Memory B cell (primary cell): ENCODE data around the gene REEP6.
A peak's percentile ranks its signal among the peaks of the same experiment; 100 is the strongest.
"Not testable (repeated sequence)": the region's sequence is repeated elsewhere in the genome, so short reads cannot be mapped to it uniquely, and the experiment has no call there.

ENCODE experiments used
- ATAC-seq: fragments of 150-1000 bp; cut with Tn5 transposase; 2 replicates; pipeline ENCODE4 v1.10.0; 2021; ENCODE audit warnings: low read depth, mild to moderate bottlenecking, moderate library complexity
- DNase-seq, 2 donors: peaks; one replicate each; pipeline ENCODE4 v3.0.0; 2022; ENCODE audit warnings: low spot score in 2 of 2
- H3K27ac Mint-ChIP-seq: one replicate; pipeline ENCODE4 v1.8.0; 2022; ENCODE audit warnings: mild to moderate bottlenecking, moderate library complexity, mixed read lengths
- H3K27me3 Mint-ChIP-seq: one replicate; pipeline ENCODE4 v1.8.0; 2022; ENCODE audit warnings: mixed read lengths
- H3K36me3 Mint-ChIP-seq: one replicate; pipeline ENCODE4 v1.8.0; 2022; ENCODE audit warnings: mild to moderate bottlenecking, mixed read lengths
- H3K4me1 Mint-ChIP-seq: one replicate; pipeline ENCODE4 v1.8.0; 2022; ENCODE audit warnings: mixed read lengths
- H3K4me3 Mint-ChIP-seq: one replicate; pipeline ENCODE4 v1.8.0; 2022; ENCODE audit warnings: mild to moderate bottlenecking, moderate library complexity, mixed read lengths
- H3K9me3 Mint-ChIP-seq: one replicate; pipeline ENCODE4 v1.8.0; 2022; ENCODE audit warnings: mixed read lengths

Gene REEP6

GRCh38 chr19:1474011-1474764, 16.8 kb upstream of the REEP6 start:
- no peak for ATAC-seq
- H3K27me3 Mint-ChIP-seq = peaks cover 5% of the 10 kb centered on the region
- no peak overlapping the region for H3K27ac Mint-ChIP-seq
- H3K4me3 Mint-ChIP-seq = no peak overlapping the region
- DNase-seq = no peak
- peaks cover 4% of the 10 kb centered on the region for H3K36me3 Mint-ChIP-seq
- peaks cover 18% of the 10 kb centered on the region for H3K4me1 Mint-ChIP-seq
- H3K9me3 Mint-ChIP-seq = no peaks in the 10 kb centered on the region

GRCh38 chr19:1474765-1475351, 16.1 kb upstream of the REEP6 start:
- Mint-ChIP-seq H3K36me3 (peaks cover 4% of the 10 kb centered on the region), H3K27me3 (peaks cover 5% of the 10 kb centered on the region), H3K27ac (no peak overlapping the region), H3K9me3 (no peaks in the 10 kb centered on the region), H3K4me1 (peaks cover 19% of the 10 kb centered on the region), H3K4me3 (no peak overlapping the region)
- no peak for ATAC-seq
- no peak for DNase-seq

GRCh38 chr19:1475751-1476437, 15.1 kb upstream of the REEP6 start:
- peaks cover 22% of the 10 kb centered on the region for H3K4me1 Mint-ChIP-seq

GRCh38 chr19:1477056-1477455, 13.9 kb upstream of the REEP6 start:
- H3K4me3 Mint-ChIP-seq, H3K27ac Mint-ChIP-seq, H3K27me3 Mint-ChIP-seq, DNase-seq, H3K9me3 Mint-ChIP-seq, H3K36me3 Mint-ChIP-seq, ATAC-seq: not testable (repeated sequence)
- peaks cover 17% of the 10 kb centered on the region for H3K4me1 Mint-ChIP-seq

More at GRCh38 chr19:1475751-1476437, 15.1 kb upstream of the REEP6 start:
- Mint-ChIP-seq H3K27me3 (peaks cover 3% of the 10 kb centered on the region), H3K9me3 (no peaks in the 10 kb centered on the region), H3K36me3 (peaks cover 4% of the 10 kb centered on the region), H3K4me3 (no peak overlapping the region), H3K27ac (no peak overlapping the region)
- no peak for DNase-seq
- no peak for ATAC-seq

GRCh38 chr19:1478934-1479707, 11.9 kb upstream of the REEP6 start, which contains the start of gene C19orf25:
C19orf25 (minus strand) TSS chr19:1479215; CDS start chr19:1478903, 312 bp downstream.
- Mint-ChIP-seq H3K27me3 (no peaks in the 10 kb centered on the region), H3K9me3 (no peaks in the 10 kb centered on the region), H3K4me1 (peaks cover 13% of the 10 kb centered on the region), H3K36me3 (peaks cover 4% of the 10 kb centered on the region), H3K4me3 (peak within 1 kb of the TSS; percentile 96), H3K27ac (peak within 1 kb of the TSS; percentile 95)
- ATAC-seq (peak; percentile 98), DNase-seq (peak; percentile 82 to 87)

GRCh38 chr19:1481224-1481892, 9.6 kb upstream of the REEP6 start:
- peaks cover 13% of the 10 kb centered on the region for H3K4me1 Mint-ChIP-seq
- DNase-seq (no peak), ATAC-seq (no peak)
- peaks cover 4% of the 10 kb centered on the region for H3K36me3 Mint-ChIP-seq
- no peaks in the 10 kb centered on the region for H3K27me3 Mint-ChIP-seq
- H3K9me3 Mint-ChIP-seq = no peaks in the 10 kb centered on the region
- H3K4me3 Mint-ChIP-seq = no peak overlapping the region
- H3K27ac Mint-ChIP-seq = no peak overlapping the region

- ATAC-seq = no peak
- Mint-ChIP-seq H3K4me1 (peaks cover 13% of the 10 kb centered on the region), H3K4me3 (no peak overlapping the region), H3K27ac (no peak overlapping the region), H3K27me3 (no peaks in the 10 kb centered on the region), H3K36me3 (peaks cover 4% of the 10 kb centered on the region), H3K9me3 (no peaks in the 10 kb centered on the region)
- DNase-seq = no peak
These were observed 9.1 kb upstream of the REEP6 start for GRCh38 chr19:1481893-1482360.

- H3K4me1 Mint-ChIP-seq = peaks cover 11% of the 10 kb centered on the region
- DNase-seq (no peak), ATAC-seq (no peak)
- no peaks in the 10 kb centered on the region for H3K9me3 Mint-ChIP-seq
- H3K4me3 Mint-ChIP-seq = no peak overlapping the region
- H3K36me3 Mint-ChIP-seq = peaks cover 3% of the 10 kb centered on the region
- H3K27ac Mint-ChIP-seq = no peak overlapping the region
- H3K27me3 Mint-ChIP-seq = no peaks in the 10 kb centered on the region
These were observed 8.4 kb upstream of the REEP6 start for GRCh38 chr19:1482361-1483130.

- Mint-ChIP-seq H3K27me3 (no peaks in the 10 kb centered on the region), H3K9me3 (no peaks in the 10 kb centered on the region), H3K4me3 (no peak overlapping the region), H3K36me3 (peaks cover 3% of the 10 kb centered on the region), H3K27ac (no peak overlapping the region), H3K4me1 (peaks cover 11% of the 10 kb centered on the region)
- DNase-seq (no peak), ATAC-seq (no peak)
These were observed 7.6 kb upstream of the REEP6 start for GRCh38 chr19:1483131-1483978.

- ATAC-seq = no peak
These were observed 7.0 kb upstream of the REEP6 start for GRCh38 chr19:1483979-1484428.

GRCh38 chr19:1486720-1487575, 4.0 kb upstream of the REEP6 start:
- ATAC-seq (no peak), DNase-seq (no peak)
- H3K4me1 Mint-ChIP-seq = peaks cover 5% of the 10 kb centered on the region
- H3K36me3 Mint-ChIP-seq = no peaks in the 10 kb centered on the region
- no peaks in the 10 kb centered on the region for H3K9me3 Mint-ChIP-seq
- no peak overlapping the region for H3K27ac Mint-ChIP-seq
- H3K4me3 Mint-ChIP-seq = no peak overlapping the region
- peaks cover 1% of the 10 kb centered on the region for H3K27me3 Mint-ChIP-seq

More at GRCh38 chr19:1483979-1484428, 7.0 kb upstream of the REEP6 start:
- Mint-ChIP-seq H3K4me3 (no peak overlapping the region), H3K36me3 (peaks cover 2% of the 10 kb centered on the region), H3K9me3 (no peaks in the 10 kb centered on the region), H3K27me3 (no peaks in the 10 kb centered on the region), H3K4me1 (peaks cover 10% of the 10 kb centered on the region), H3K27ac (no peak overlapping the region)
- DNase-seq = no peak
